ENCODE data around the gene CDK14. TPM values are rescaled to one million over a fixed set of nuclear protein-coding genes. Genes with fewer than 3 reads are reported as not detected.

The CDK14 gene
- total and polyA plus RNA-seq, 9 donors: 12.6 to 54.1 (median 43.8) TPM

DNA sequence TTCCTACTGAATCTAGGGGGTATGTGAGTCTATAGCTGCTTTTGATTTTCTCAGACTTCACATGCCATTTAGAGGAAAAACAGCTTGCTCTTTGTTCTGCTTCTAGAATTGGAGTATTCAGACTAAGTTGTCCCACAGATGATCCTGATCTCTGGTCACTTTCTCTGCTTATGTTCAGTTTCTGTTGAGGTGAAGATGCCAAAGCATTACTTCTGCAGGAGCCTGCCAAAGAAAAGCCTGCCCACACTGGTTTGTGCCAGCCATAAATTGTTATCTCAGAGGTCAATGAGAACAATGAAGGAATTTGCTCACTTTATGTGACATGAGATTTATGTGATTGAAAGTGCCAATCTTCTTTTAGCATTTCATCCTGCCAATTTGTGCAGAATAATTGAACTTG lies 163.6 kb downstream of the CDK14 start:
- peaks cover 2% of the 10 kb centered on the region for H3K4me1 ChIP-seq (ENCODE audit: insufficient read depth)
- TF ChIP-seq, protein P1, sequence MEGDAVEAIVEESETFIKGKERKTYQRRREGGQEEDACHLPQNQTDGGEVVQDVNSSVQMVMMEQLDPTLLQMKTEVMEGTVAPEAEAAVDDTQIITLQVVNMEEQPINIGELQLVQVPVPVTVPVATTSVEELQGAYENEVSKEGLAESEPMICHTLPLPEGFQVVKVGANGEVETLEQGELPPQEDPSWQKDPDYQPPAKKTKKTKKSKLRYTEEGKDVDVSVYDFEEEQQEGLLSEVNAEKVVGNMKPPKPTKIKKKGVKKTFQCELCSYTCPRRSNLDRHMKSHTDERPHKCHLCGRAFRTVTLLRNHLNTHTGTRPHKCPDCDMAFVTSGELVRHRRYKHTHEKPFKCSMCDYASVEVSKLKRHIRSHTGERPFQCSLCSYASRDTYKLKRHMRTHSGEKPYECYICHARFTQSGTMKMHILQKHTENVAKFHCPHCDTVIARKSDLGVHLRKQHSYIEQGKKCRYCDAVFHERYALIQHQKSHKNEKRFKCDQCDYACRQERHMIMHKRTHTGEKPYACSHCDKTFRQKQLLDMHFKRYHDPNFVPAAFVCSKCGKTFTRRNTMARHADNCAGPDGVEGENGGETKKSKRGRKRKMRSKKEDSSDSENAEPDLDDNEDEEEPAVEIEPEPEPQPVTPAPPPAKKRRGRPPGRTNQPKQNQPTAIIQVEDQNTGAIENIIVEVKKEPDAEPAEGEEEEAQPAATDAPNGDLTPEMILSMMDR (IDR thresholded peaks at IDR 0.05): no peak
- TF ChIP-seq EP300 (IDR thresholded peaks at IDR 0.05) (no peak), POLR2A (IDR thresholded peaks at IDR 0.05) (no peak)
- no peak overlapping the region for H3K27ac ChIP-seq
- intact Hi-C loops (cut with DNase I): no loop called here
- no peak overlapping the region for H3K4me3 ChIP-seq
- H3K27me3 ChIP-seq: no peaks in the 10 kb centered on the region
- DNase-seq: no peak
- H3K36me3 ChIP-seq: no peaks in the 10 kb centered on the region
- no peaks in the 10 kb centered on the region for H3K9me3 ChIP-seq

DNA sequence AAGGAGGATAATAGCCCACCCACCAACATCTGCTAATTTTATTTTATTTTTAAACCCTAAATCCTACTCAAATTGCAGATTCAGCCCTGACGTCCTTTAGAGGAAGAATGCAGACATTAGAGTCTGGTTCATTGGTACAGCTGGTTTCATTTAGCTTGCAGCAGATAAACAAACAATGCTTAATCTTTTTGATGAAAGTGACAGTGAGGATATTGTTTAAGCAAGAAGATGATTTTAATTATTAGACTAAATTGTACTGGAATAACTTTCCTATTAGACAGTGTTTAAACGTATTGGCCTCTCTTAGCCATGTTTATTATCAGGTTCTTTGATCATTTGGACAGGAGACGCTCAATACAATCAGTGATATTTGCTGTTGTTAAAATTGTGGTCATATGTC lies 164.8 kb downstream of the CDK14 start:
- Histone ChIP-seq H3K4me3 (no peak overlapping the region), H3K27me3 (no peaks in the 10 kb centered on the region), H3K27ac (no peak overlapping the region), H3K4me1 (ENCODE audit: insufficient read depth) (peaks cover 3% of the 10 kb centered on the region), H3K36me3 (no peaks in the 10 kb centered on the region), H3K9me3 (no peaks in the 10 kb centered on the region)
- DNase-seq: no peak
- TF ChIP-seq, protein P1 (IDR thresholded peaks at IDR 0.05): no peak
- TF ChIP-seq POLR2A (IDR thresholded peaks at IDR 0.05): no peak
- no peak for TF ChIP-seq EP300 (IDR thresholded peaks at IDR 0.05)
- WGBS, 3 donors: 82 to 84% (median 83%) methylated on average over 3 of the region's 3 CpGs
- intact Hi-C loops (cut with DNase I): no loop called here

DNA sequence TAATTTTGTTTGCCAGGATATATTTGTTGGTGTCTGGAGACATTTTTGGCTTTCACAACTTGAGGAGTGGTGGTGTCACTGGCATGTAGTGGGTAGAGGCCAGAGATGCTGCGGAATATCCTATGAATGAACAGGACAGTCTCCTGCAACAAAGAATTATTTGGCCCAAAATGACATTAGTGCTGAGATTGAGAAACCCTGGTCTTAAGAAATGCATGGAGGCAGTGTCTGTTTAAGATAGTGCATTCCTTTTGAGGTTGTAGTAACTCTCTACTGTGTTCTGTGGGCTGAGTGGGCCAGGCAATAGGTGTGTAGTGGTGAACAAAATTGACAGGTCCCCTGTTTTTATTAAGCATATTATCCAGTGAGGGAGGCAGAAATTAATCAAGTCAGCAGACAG lies 165.5 kb downstream of the CDK14 start:
- H3K36me3 ChIP-seq: no peaks in the 10 kb centered on the region
- TF ChIP-seq, protein P1 (IDR thresholded peaks at IDR 0.05): no peak
- TF ChIP-seq POLR2A (IDR thresholded peaks at IDR 0.05) (no peak), EP300 (IDR thresholded peaks at IDR 0.05) (no peak)
- H3K27me3 ChIP-seq: no peaks in the 10 kb centered on the region
- intact Hi-C loops (cut with DNase I): no loop called here
- H3K27ac ChIP-seq: no peak overlapping the region
- no peak for DNase-seq
- H3K4me1 ChIP-seq (ENCODE audit: insufficient read depth): peaks cover 3% of the 10 kb centered on the region
- H3K9me3 ChIP-seq: no peaks in the 10 kb centered on the region
- WGBS, 3 donors: 95 to 100% (median 97%) methylated on average over 1 of the region's 1 CpG
- H3K4me3 ChIP-seq: no peak overlapping the region

DNA sequence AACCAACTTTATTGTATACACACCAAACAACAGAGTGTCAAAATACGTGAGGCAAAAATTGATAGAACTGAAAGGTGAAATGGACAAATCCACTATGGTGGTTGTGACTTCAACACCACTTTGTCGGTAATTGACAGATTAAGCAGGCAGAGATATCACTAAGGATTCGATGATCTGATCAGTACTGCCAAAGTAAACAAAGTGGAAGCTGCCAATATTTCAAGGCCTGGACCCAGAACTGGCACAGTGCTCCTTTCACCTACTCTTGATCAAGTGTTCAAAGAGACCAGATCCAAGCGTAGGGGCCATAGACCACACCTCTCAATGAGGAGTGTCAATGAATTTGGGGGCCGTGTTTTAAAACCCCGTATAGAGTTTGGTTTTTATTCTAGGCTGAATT lies 167.0 kb downstream of the CDK14 start:
- H3K9me3 ChIP-seq: no peaks in the 10 kb centered on the region
- TF ChIP-seq POLR2A (IDR thresholded peaks at IDR 0.05): no peak
- TF ChIP-seq, protein P1 (IDR thresholded peaks at IDR 0.05): no peak
- no peak for TF ChIP-seq EP300 (IDR thresholded peaks at IDR 0.05)
- intact Hi-C loops (cut with DNase I): no loop called here
- no peak overlapping the region for H3K27ac ChIP-seq
- no peak for DNase-seq
- WGBS, 3 donors: 78 to 83% (median 81%) methylated on average over 6 of the region's 6 CpGs
- H3K4me1 ChIP-seq (ENCODE audit: insufficient read depth): peaks cover 3% of the 10 kb centered on the region
- H3K36me3 ChIP-seq: no peaks in the 10 kb centered on the region
- no peaks in the 10 kb centered on the region for H3K27me3 ChIP-seq
- no peak overlapping the region for H3K4me3 ChIP-seq

Measured in ovary (tissue), 9 donors.